Left renal cortex interstitium (tissue), 4 donors: ENCODE results near the gene RFT1. TPM values are rescaled to one million over a fixed set of nuclear protein-coding genes. Genes with fewer than 3 reads are reported as not detected.

Experiments used
- DNase-seq, 4 donors: peaks; one replicate each; pipeline ENCODE4 v3.0.0-alpha.2; 2013; ENCODE audit warnings: low read depth in 4 of 4, low spot score in 2 of 4, missing footprints in 1 of 4
- polyA plus RNA-seq, 4 donors: library from polyadenylated mRNA; unstranded; fragments of 120-200 nt; gene quantifications; one replicate each; pipeline ENCODE4 v1.2.1, GENCODE V29; 2013; ENCODE audit not compliant: insufficient read length in 4 of 4

Gene RFT1
- polyA plus RNA-seq, 4 donors, result 25.4 to 30.9 (median 26.0) TPM

GRCh38 chr3:53164911-53165310 is 34.7 kb upstream of the RFT1 start:
- DNase-seq, result no peak

DNA sequence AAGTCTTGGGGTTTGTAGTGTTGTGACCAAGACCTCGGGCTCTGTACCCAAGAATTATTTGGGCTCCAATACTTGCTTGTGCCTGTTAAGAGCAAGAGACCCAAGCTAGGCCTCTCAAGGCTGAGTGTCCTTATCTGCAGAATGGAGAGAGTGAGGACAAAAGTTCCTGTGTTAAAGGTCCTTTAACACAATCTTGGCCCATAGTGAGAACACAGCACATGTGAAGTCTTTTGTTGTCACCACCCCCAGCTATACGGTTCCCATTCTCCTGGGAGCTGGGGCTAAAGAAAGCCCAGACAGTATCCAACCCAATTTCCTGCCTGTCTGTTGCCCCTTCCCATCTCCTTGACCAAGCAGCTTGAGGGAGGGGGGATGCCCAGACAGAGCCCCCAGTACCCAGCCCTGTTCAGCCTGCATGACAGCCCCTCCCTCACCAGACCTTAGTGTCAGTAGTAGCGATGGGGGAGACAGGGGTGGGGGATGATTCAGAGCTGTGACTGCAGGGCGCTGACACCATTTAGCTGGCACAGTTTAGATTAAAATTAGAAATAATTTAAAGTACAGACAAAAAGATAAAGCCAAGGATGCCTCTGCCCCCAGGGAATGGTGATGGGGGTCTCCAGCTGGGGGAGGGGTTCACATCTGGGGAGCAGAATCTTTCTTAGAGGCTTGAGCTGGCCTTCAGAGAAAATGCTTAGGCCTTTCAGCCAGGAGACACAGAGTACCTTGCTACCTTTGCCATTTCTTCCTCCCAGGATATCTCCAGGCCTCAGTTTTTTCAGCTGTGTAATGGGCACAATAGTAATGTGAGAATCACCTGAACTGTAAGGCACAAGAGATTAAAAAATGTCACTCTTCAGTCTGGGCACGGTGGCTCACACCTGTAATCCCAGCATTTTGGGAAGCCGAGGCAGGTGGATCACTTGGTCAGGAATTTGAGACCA is 33.5 kb upstream of the RFT1 start:
- DNase-seq, result no peak

GRCh38 chr3:53162672-53163443 is 32.6 kb upstream of the RFT1 start:
- DNase-seq, result no peak

DNA sequence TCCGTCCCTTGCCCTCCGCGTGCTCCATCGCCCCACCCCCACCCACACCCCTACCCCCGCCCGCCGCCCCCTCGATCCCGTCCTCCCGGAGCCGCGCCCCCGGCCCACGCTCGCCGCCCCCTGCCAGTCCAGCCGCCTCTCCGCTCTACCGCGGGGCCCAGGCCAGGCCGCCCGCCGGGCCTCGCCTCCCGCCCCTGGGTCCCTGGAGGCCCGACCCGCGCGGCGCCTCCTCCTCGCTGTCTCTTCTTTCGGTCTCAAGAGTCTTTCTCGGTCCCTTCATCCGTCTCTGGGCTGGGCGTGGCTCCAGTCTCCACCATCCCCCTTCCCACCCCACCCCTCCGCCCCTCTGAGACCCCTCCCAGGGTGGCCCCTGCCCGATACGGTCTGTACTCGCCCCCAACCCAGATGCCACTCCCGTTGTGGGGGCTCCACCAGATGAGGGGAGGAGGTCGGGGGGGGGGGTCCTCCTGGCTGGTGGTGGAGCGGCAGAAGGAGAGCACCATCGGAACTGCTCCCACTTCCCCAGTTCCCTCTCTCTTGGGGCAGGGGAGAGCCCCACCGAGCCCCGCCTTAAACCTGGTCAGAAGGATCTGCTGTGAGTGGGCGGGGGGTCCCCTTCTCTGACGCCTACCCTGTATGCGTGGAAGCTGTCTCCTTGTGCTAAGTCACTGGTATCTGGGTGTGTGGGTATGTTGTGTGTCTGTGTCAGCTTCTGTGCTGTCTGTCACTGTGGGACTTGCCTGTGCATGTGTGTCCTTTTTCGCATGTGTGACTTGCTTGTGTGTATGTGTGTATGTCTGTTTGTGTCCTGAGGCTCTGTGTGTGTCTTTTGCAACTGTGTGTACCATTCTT is 31.8 kb upstream of the RFT1 start:
- DNase-seq, result no peak

GRCh38 chr3:53161450-53161819 is 31.2 kb upstream of the RFT1 start:
- DNase-seq, result no peak

- DNase-seq, result no peak
These were observed 30.6 kb upstream of the RFT1 start, which contains the start of gene PRKCD for GRCh38 chr3:53160660-53161449. Gene PRKCD (plus strand): TSS chr3:53161209. CDS start chr3:53178423, 17,214 bp downstream.

DNA sequence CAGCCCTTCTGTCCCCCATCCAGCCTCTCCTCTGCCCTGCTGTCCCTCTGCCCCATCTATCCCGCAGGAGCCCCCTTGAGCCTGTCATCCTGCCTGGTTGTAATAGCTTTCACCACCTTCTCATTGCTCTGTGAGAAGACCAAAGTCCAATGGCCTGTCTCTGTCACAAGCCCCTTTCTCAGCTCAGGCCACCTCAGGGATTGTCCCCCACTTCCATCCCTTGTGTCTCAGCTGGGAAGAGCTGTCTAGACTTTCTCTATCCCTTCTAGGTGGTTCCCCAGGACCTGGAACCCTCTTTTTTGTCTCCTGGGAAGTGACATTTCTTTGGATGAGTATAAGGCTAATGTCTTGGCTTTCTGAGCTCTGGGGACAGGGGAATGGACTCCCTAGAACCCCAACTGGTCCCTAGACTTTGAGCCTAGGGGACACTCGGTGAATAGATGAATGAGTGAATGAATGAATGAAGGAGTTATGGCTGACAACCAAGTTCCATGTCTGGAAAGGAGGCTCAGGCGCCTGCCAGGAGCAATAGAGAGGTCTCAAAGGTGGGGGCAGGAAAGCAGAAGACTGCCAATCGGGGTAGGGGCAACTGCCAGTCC is 29.9 kb upstream of the RFT1 start:
- DNase-seq, result no peak

- DNase-seq, result no peak
These were observed 29.2 kb upstream of the RFT1 start for GRCh38 chr3:53159156-53160060.

DNA sequence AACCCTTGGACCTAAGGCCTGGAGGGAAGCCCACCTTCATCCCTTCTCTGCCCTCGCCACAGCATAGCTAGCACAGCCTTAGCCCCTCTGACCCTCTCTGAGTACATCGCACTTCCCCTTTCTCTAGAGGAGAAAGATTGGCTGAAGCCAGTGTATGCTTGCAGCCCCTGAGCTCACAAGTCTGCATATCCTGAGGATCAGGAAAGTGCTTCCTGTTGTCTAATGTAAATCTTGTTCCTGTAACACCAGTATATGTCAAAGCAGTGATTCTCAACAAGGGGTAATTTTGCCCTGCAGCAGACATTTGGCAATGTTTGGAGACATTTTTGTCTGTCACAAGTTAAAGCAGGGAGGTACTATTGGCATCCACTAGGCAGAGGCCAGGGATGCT is 28.5 kb upstream of the RFT1 start:
- DNase-seq, result no peak

DNA sequence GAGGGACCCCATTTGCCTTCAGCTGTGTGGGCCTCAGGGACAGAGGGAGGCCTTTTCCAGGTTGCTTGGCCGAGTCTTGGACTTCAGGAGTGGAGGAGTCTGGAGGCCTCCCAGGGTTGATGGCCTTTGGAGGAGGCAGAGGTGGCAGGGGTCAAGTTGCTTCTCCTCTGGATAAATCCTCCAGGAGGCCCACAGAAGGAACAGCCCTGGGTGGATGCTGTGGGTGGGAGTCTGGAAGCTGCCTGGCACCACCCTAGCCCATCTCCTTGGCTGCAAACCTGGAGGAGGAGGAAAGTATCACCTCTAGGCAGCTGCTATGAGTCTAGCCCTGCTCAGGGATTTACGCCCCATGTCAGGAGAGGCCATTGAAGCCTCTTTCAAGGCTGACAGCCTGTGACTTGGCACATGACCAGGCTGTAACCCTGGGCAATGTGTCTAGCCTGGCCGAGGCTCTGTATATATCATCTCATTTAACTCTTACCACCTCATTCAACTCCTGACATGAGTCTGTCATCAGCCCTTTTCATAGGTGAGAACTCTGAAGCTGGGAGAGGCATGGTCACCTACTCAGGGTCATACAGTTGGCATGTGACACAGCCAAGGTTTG is 27.8 kb upstream of the RFT1 start:
- DNase-seq, result no peak

DNA sequence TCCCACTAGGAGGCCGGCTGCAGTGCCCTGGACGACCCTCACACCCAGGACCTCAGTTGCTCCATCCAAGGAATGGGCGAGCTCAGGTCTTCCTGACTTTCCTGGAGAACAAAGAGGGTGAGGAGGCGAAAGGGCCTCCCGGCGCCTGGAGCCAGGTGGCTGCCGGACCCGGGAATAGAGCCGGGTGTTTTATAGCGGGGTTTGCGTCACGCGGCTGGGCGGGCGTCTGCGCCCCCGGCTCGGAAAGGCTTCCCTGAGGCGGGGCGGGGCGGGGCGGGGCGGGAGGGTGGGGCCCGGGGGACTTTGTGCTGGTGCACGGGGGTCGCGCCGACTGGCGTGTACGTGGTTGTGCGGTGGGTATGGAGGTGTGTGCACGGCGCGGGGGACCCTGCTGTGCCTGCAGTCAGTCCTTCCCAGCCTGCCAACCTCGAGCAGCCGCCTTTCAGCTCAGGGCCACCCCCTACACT is 26.2 kb upstream of the RFT1 start:
- DNase-seq, result no peak

DNA sequence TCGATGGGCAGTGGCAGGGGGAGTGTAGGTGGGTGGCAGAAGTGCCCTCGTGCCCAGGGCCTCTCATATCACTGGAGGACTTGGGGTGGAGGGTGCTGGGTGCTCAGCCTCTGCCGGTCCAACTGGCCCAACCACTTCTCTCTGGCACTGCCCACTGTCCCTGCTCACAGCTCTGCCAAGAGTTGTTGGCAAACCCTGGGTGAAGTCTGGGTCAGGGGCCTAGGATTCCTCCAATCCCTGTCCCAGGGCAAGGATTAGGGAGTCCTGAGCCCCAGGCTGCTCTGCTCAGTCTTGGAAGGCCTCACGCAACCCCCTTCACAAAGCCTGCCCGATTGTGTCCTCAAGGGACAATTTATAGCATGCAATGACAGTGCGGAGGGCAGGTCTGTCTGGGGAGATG is 25.5 kb upstream of the RFT1 start:
- no peak for DNase-seq

DNA sequence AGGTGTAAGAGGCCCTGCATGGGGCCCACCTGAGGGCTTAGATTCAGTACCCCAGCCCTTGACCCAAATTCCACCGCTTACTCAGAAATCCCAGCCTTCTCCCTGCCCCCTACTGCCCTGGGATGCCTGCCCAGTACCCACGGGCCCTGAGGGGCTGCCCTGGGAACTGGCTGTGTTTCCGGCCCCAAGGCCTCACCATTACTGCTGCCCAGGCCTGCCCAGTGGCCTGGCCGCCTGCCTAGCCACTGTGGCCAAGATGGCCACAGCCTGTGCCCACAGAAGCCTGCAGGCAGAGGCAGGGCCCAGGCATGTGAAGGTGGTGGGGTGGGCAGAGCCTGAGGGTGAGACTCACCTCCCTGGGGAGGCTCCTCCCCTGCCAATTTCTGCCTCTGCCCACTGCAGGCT is 24.6 kb upstream of the RFT1 start:
- no peak for DNase-seq

DNA sequence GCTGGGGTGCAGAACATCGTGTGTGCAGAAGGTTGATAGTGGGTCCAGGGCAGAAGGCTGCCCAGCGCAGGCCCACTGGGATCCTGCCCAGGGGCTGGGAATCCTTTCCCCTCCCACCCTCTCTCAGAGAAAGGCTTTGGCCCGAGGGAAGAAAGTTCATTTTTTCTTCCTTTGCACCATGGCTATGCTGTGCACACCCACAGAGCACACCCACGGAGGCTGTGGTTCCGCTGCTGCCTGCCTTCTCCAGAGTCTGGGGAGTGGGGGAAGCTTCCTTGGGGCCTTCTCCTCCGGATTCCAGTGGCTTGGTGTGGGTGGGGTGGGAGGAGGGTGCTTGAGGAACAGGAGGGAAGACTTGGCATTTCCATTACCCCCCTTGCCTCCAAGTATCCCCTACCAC is 23.7 kb upstream of the RFT1 start:
- no peak for DNase-seq

GRCh38 chr3:53153264-53153823 is 23.1 kb upstream of the RFT1 start:
- DNase-seq, result no peak

GRCh38 chr3:53151870-53152660 is 21.8 kb upstream of the RFT1 start:
- no peak for DNase-seq

DNA sequence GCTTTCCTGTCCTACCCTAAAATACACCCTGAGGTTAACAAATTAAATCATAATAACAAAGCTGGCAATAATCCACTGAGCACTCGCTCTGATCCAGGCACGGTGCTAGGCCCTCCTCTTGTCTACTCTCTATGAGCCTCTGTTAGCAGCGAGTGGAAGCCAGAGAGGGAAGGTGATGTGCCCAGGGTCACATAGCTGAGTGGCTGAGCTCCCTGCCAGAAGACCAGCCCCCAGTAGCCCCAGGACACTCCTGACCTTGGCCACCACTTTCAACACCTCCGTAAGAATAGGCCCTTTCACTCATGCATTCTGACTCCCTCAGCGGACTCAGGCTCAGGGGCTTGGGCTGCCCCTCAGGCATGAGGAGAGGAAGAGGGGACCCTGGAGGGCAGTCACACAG is 21.2 kb upstream of the RFT1 start:
- DNase-seq, result no peak
